CD14-positive monocyte (primary cell): ENCODE results near the gene RPRML. TPM values are rescaled to one million over a fixed set of nuclear protein-coding genes. Genes with fewer than 3 reads are reported as not detected.
"Not testable (repeated sequence)": the region's sequence is repeated elsewhere in the genome, so short reads cannot be mapped to it uniquely, and the experiment has no call there.

ENCODE experiments used
- DNase-seq, 3 donors: peaks; one replicate each; pipeline ENCODE4 v3.0.0-alpha.2; 2011 to 2022
- H2AFZ ChIP-seq: 2 replicates; pipeline ENCODE4 v1.6.0; 2012; ENCODE audit warnings: mild to moderate bottlenecking, low read depth, low read length, inconsistent platforms; ENCODE audit not compliant: insufficient read depth, poor library complexity, severe bottlenecking
- H3K27ac ChIP-seq, 2 donors: 1 replicate in 1 of 2; 2 replicates in 1 of 2; pipeline ENCODE4 v1.5.1; 2012 to 2013; ENCODE audit warnings: low read length in 2 of 2, control low read depth in 1 of 2, inconsistent platforms in 1 of 2, low read depth in 1 of 2, mild to moderate bottlenecking in 1 of 2
- H3K27me3 ChIP-seq, 2 donors: one replicate each; pipeline versions ENCODE4 v1.6.0 to v1.6.1; 2011 to 2013; ENCODE audit warnings: low read length in 2 of 2; ENCODE audit not compliant: control insufficient read depth in 2 of 2, insufficient read depth in 2 of 2
- H3K36me3 ChIP-seq, 2 donors: replicated peaks in 1 of 2; 1 replicate in 1 of 2; 2 replicates in 1 of 2; pipeline versions ENCODE4 v1.5.1 to v1.6.1; 2012 to 2013; ENCODE audit warnings: low read length in 2 of 2, control low read depth in 1 of 2, inconsistent platforms in 1 of 2, mild to moderate bottlenecking in 1 of 2; ENCODE audit not compliant: insufficient read depth in 2 of 2, control insufficient read depth in 1 of 2
- H3K4me1 ChIP-seq, 2 donors: 1 replicate in 1 of 2; 2 replicates in 1 of 2; pipeline versions ENCODE4 v1.5.1 to v1.6.1; 2012 to 2013; ENCODE audit warnings: low read length in 2 of 2, control low read depth in 1 of 2, inconsistent platforms in 1 of 2, mild to moderate bottlenecking in 1 of 2, moderate library complexity in 1 of 2; ENCODE audit not compliant: insufficient read depth in 2 of 2, control insufficient read depth in 1 of 2
- H3K4me2 ChIP-seq: replicated peaks from 2 replicates; pipeline ENCODE3; 2012; ENCODE audit warnings: low read length, moderate library complexity, mild to moderate bottlenecking; ENCODE audit not compliant: poor library complexity, severe bottlenecking; ENCODE audit errors: extremely low read depth
- H3K4me3 ChIP-seq, 3 experiments: fragments of 200-600 bp in 1 of 3; sonication (generic) in 1 of 3; replicated peaks in 1 of 3; 1 replicate in 2 of 3; 2 replicates in 1 of 3; pipeline ENCODE4 v1.5.1; 2011 to 2013; ENCODE audit warnings: low read length in 3 of 3, mild to moderate bottlenecking in 3 of 3, control low read depth in 2 of 3, low read depth in 2 of 3, inconsistent platforms in 1 of 3, moderate library complexity in 1 of 3
- H3K79me2 ChIP-seq: 2 replicates; pipeline ENCODE4 v1.6.0; 2012; ENCODE audit warnings: mild to moderate bottlenecking, control low read depth, inconsistent platforms, low read length, moderate library complexity; ENCODE audit not compliant: insufficient read depth
- H3K9ac ChIP-seq: 2 replicates; pipeline ENCODE4 v1.6.0; 2017; ENCODE audit warnings: low read length, mild to moderate bottlenecking; ENCODE audit not compliant: insufficient read depth, poor library complexity, severe bottlenecking
- H3K9me3 ChIP-seq, 2 donors: replicated peaks in 1 of 2; 1 replicate in 1 of 2; 2 replicates in 1 of 2; pipeline versions ENCODE4 v1.5.1 to v1.6.1; 2012 to 2013; ENCODE audit warnings: low read length in 2 of 2, control low read depth in 1 of 2; ENCODE audit not compliant: control insufficient read depth in 1 of 2, insufficient read depth in 1 of 2
- H4K20me1 ChIP-seq: 2 replicates; pipeline ENCODE4 v1.6.0; 2012; ENCODE audit warnings: mild to moderate bottlenecking, low read length, control low read depth, moderate library complexity; ENCODE audit not compliant: insufficient read depth
- H3K27ac Mint-ChIP-seq, 7 donors: one replicate each; pipeline ENCODE4 v1.8.0; 2020; ENCODE audit warnings: mild to moderate bottlenecking in 7 of 7, mixed read lengths in 7 of 7, moderate library complexity in 6 of 7, inconsistent platforms in 2 of 7
- H3K27me3 Mint-ChIP-seq, 3 donors: one replicate each; pipeline ENCODE4 v1.8.0; 2021 to 2022; ENCODE audit warnings: low read depth in 3 of 3, mild to moderate bottlenecking in 3 of 3, mixed read lengths in 3 of 3, moderate library complexity in 3 of 3, inconsistent platforms in 1 of 3
- H3K36me3 Mint-ChIP-seq, 2 donors: one replicate each; pipeline ENCODE4 v1.8.0; 2020; ENCODE audit warnings: mixed read lengths in 2 of 2, inconsistent platforms in 1 of 2, mild to moderate bottlenecking in 1 of 2
- H3K4me1 Mint-ChIP-seq: one replicate; pipeline ENCODE4 v1.8.0; 2020; ENCODE audit warnings: mild to moderate bottlenecking, mixed read lengths
- H3K4me3 Mint-ChIP-seq, 2 donors: one replicate each; pipeline ENCODE4 v1.8.0; 2020; ENCODE audit warnings: mild to moderate bottlenecking in 2 of 2, mixed read lengths in 2 of 2, moderate library complexity in 1 of 2
- H3K9me3 Mint-ChIP-seq, 7 donors: one replicate each; pipeline ENCODE4 v1.8.0; 2020 to 2022; ENCODE audit warnings: mixed read lengths in 7 of 7, mild to moderate bottlenecking in 6 of 7, moderate library complexity in 6 of 7, inconsistent platforms in 2 of 7
- CTCF ChIP-seq: fragments of 200-600 bp; IDR thresholded peaks from one replicate; pipeline ENCODE4 v1.8.0; 2022; ENCODE audit warnings: antibody characterized with exemption, mild to moderate bottlenecking
- WGBS: methylation state at CpG from one replicate; pipeline ENCODE4 v1.1.5; 2013; ENCODE audit warnings: missing lambda C conversion rate; ENCODE audit not compliant: insufficient coverage; 5-methylcytosine and 5-hydroxymethylcytosine counted together
- intact Hi-C, 2 donors: fragments of 100-400 bp; cut with micrococcal nuclease; formaldehyde crosslinking; loops; one replicate each; pipeline versions ENCODE4 v1.15.0 to v1.15.1; 2023
- polyA minus RNA-seq: library from RNA; depleted of rRNA, polyadenylated mRNA; stranded (reverse); fragments of >200 nt; gene quantifications from 2 replicates; pipeline ENCODE4 v1.2.3, GENCODE V29; 2012
- polyA plus RNA-seq, 3 donors: library from polyadenylated mRNA; depleted of rRNA in 1 of 3; unstranded in 2 of 3; stranded (reverse) in 1 of 3; fragments of 300-500 nt in 2 of 3; fragments of >200 nt in 1 of 3; fragmentation: Illumina TruSeq in 2 of 3; gene quantifications; 1 replicate in 2 of 3; 2 replicates in 1 of 3; pipeline ENCODE4 v1.2.3, GENCODE V29; 2012 to 2021
- total RNA-seq, 12 experiments: library from RNA in 1 of 12; stranded (reverse) in 1 of 12; fragments of 120-200 nt in 1 of 12; gene quantifications; one replicate each; pipeline ENCODE4 v1.2.4 and lab custom pipeline; 2013 to 2026; ENCODE audit warnings: mixed read lengths in 6 of 12, inconsistent platforms in 1 of 12

RPRML gene
- total RNA-seq (2013): not detected
- polyA plus RNA-seq: not detected
- not detected in 2 replicates for polyA minus RNA-seq
- 0 to 0.23 (median 0) reads per million in 11 experiments for total RNA-seq (lab: John Stamatoyannopoulos, UW)

GRCh38 chr17:46979147-46979863, at the start of gene RPRML:
Gene RPRML, minus strand, starts transcription at chr17:46979253. Its CDS starts 246 bp downstream, at chr17:46979007.
- Histone ChIP-seq H3K27me3 (peaks cover 20 to 52% of the 10 kb centered on the region in 2 donors), H4K20me1 (no peaks in the 10 kb centered on the region), H2AFZ (no peak within 1 kb of the TSS), H3K9ac (no peak within 1 kb of the TSS), H3K9me3 (peaks cover 0 to 5% of the 10 kb centered on the region in 2 donors), H3K27ac (no peak within 1 kb of the TSS), H3K4me3 (peak within 1 kb of the TSS in 1 of 3 experiments; percentile 48), H3K4me1 (peaks cover 0 to 14% of the 10 kb centered on the region in 2 donors), H3K4me2 (peak within 1 kb of the TSS; percentile 63), H3K79me2 (no peaks in the 10 kb centered on the region), H3K36me3 (no peaks in the 10 kb centered on the region)
- Mint-ChIP-seq H3K27me3 (peaks cover 47 to 69% (median 62%) of the 10 kb centered on the region in 3 donors), H3K4me3 (peak within 1 kb of the TSS; percentile 37 to 87), H3K9me3 (peaks cover 0 to 9% (median 3%) of the 10 kb centered on the region in 7 donors), H3K36me3 (peaks cover 0 to 3% of the 10 kb centered on the region in 2 donors), H3K27ac (no peak within 1 kb of the TSS), H3K4me1 (peaks cover 10% of the 10 kb centered on the region)
- WGBS: under 1% methylated on average over 51 of the region's 57 CpGs
- no peak for DNase-seq
- no peak for TF ChIP-seq CTCF
- intact Hi-C loops: no loop called here

- H3K27ac Mint-ChIP-seq, H3K4me1 ChIP-seq, H3K4me1 Mint-ChIP-seq, H3K79me2 ChIP-seq, H3K36me3 ChIP-seq, H2AFZ ChIP-seq, H3K4me2 ChIP-seq, H3K27me3 ChIP-seq, H3K36me3 Mint-ChIP-seq, H3K9ac ChIP-seq, H3K27ac ChIP-seq, H3K9me3 Mint-ChIP-seq, H3K9me3 ChIP-seq, H3K4me3 ChIP-seq, DNase-seq, H3K4me3 Mint-ChIP-seq, H3K27me3 Mint-ChIP-seq, intact Hi-C loops, H4K20me1 ChIP-seq: not testable (repeated sequence)
- 100% methylated on average over 5 of the region's 15 CpGs for WGBS
These were observed 37.9 kb upstream of the RPRML start for GRCh38 chr17:47016966-47017365.
